Adrenal gland (tissue), 12 donors: Measurements from ENCODE around the gene CENPV. TPM values are rescaled to one million over a fixed set of nuclear protein-coding genes. Genes with fewer than 3 reads are reported as not detected.

Experiments used
- DNase-seq, 7 donors: peaks; one replicate each; pipeline ENCODE4 v3.0.0-alpha.2; 2019 to 2020
- H3K27ac ChIP-seq, 5 donors: fragments of 200-600 bp; sonication (generic) in 4 of 5; 1 replicate in 3 of 5; 2 replicates in 2 of 5; pipeline versions ENCODE4 v1.5.1 to v1.8.0; 2016 to 2020; ENCODE audit warnings: mild to moderate bottlenecking in 1 of 5
- H3K27me3 ChIP-seq: fragments of 200-600 bp; 2 replicates; pipeline ENCODE4 v1.8.0; 2021
- H3K36me3 ChIP-seq, 2 donors: fragments of 200-600 bp; replicated peaks in 1 of 2; 1 replicate in 1 of 2; 2 replicates in 1 of 2; pipeline versions ENCODE4 v1.5.1 to v1.8.0; 2018 to 2022
- H3K4me1 ChIP-seq, 2 donors: fragments of 200-600 bp; replicated peaks in 1 of 2; 1 replicate in 1 of 2; 2 replicates in 1 of 2; pipeline versions ENCODE4 v1.5.1 to v1.8.0; 2018 to 2021
- H3K4me3 ChIP-seq, 4 donors: fragments of 200-600 bp; sonication (generic) in 3 of 4; one replicate each; pipeline ENCODE4 v1.5.1; 2016 to 2018
- H3K9me3 ChIP-seq, 3 donors: fragments of 200-600 bp; sonication (generic) in 1 of 3; replicated peaks in 1 of 3; 1 replicate in 2 of 3; 2 replicates in 1 of 3; pipeline versions ENCODE4 v1.5.1 to v1.8.0; 2016 to 2021
- POLR2A ChIP-seq, 2 donors: fragments of 450-650 bp; IDR thresholded peaks; one replicate each; pipeline ENCODE4 v1.6.1; 2017; ENCODE audit warnings: antibody characterized with exemption in 2 of 2, mild to moderate bottlenecking in 2 of 2, moderate library complexity in 1 of 2
- WGBS, 4 donors: extraction: QIAGEN DNeasy Blood & Tissue Kit in 2 of 4; methylation state at CpG; one replicate each; pipeline versions ENCODE4 v1.1.5 to v1.1.7; 2013 to 2017; 5-methylcytosine and 5-hydroxymethylcytosine counted together
- intact Hi-C, 2 donors: fragments of 100-400 bp; cut with DNase I; formaldehyde crosslinking; loops; one replicate each; pipeline versions ENCODE4 v1.14.1 to v1.15.0; 2022 to 2023
- polyA plus RNA-seq, 3 donors: library from polyadenylated mRNA; stranded (reverse); fragments of 200-250 nt in 2 of 3; fragments of 350-450 nt in 1 of 3; fragmentation: Illumina TruSeq in 1 of 3; extraction: RNeasy Lipid Tissue Mini Kit (QIAGEN cat#74804) in 1 of 3; gene quantifications; one replicate each; pipeline ENCODE4 v1.2.3, GENCODE V29; 2013 to 2014
- total RNA-seq, 9 donors: library from RNA; depleted of rRNA in 4 of 9; stranded (reverse); fragments of >200 nt in 4 of 9; fragments of 120-200 nt in 1 of 9; fragmentation: NEBNext Ultra II Directional in 1 of 9; extraction: Animal tissue kit (Norgen Biotek cat#: 25700) in 1 of 9; gene quantifications; one replicate each; pipeline versions ENCODE4 v1.1.0 to v1.2.4, GENCODE V29; 2013 to 2023
- TF ChIP-seq, protein P1 (sequence below), 6 experiments: fragments of 450-650 bp in 4 of 6; fragments of 200-600 bp in 2 of 6; sonication (generic) in 1 of 6; IDR thresholded peaks; 1 replicate in 5 of 6; 2 replicates in 1 of 6; pipeline versions ENCODE4 v1.5.1 to v1.8.0; 2016 to 2021; ENCODE audit warnings: antibody characterized with exemption in 6 of 6, mild to moderate bottlenecking in 2 of 6, moderate library complexity in 1 of 6
- donor health status: healthy with polysubstance abuse.
- donor health status: Bipolar disorder and iron deficiency.
- donor health status: DM: yes; HTN: yes; CAD: no.
- donor health status: DM: no; HTN: no; CAD: no.
- donor health status: DM: no; HTN: no; CAD: no.
- donor health status: DM: yes; HTN: yes; CAD: no.

Gene CENPV
- total and polyA plus RNA-seq, 12 donors: 19.9 to 37.9 (median 28.6) TPM

DNA sequence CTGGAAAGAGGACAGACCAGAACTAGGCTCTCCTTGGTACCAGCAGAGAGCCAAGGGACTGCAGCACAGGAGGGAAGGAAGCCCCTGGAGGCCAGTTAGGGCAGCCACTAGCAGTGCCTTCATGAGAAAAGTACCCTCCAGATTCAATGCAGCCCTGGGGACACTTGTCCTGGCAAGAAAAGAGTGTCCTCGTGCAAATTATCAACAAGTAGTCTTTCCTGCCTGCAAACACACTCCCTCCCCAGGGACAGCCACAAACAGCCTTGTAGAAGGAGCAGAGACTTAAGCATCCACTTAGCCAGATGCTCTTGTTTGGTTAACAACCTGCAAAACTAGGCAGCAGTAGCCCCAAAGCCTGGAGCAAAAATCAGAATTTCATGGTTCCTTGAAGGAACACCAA, 24.3 kb downstream of the CENPV start:
- Histone ChIP-seq H3K9me3 (no peaks in the 10 kb centered on the region), H3K36me3 (peaks cover 0 to 16% of the 10 kb centered on the region in 2 donors), H3K4me3 (no peak overlapping the region), H3K27me3 (no peaks in the 10 kb centered on the region), H3K27ac (no peak overlapping the region), H3K4me1 (peaks cover 0 to 5% of the 10 kb centered on the region in 2 donors)
- WGBS, 4 donors: 0 to 41% (median 31%) methylated on average over 1 of the region's 1 CpG
- no peak for DNase-seq
- intact Hi-C loops: no loop called here
- TF ChIP-seq POLR2A (IDR thresholded peaks at IDR 0.05): no peak
- TF ChIP-seq, protein P1, sequence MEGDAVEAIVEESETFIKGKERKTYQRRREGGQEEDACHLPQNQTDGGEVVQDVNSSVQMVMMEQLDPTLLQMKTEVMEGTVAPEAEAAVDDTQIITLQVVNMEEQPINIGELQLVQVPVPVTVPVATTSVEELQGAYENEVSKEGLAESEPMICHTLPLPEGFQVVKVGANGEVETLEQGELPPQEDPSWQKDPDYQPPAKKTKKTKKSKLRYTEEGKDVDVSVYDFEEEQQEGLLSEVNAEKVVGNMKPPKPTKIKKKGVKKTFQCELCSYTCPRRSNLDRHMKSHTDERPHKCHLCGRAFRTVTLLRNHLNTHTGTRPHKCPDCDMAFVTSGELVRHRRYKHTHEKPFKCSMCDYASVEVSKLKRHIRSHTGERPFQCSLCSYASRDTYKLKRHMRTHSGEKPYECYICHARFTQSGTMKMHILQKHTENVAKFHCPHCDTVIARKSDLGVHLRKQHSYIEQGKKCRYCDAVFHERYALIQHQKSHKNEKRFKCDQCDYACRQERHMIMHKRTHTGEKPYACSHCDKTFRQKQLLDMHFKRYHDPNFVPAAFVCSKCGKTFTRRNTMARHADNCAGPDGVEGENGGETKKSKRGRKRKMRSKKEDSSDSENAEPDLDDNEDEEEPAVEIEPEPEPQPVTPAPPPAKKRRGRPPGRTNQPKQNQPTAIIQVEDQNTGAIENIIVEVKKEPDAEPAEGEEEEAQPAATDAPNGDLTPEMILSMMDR (IDR thresholded peaks at IDR 0.05): no peak

DNA sequence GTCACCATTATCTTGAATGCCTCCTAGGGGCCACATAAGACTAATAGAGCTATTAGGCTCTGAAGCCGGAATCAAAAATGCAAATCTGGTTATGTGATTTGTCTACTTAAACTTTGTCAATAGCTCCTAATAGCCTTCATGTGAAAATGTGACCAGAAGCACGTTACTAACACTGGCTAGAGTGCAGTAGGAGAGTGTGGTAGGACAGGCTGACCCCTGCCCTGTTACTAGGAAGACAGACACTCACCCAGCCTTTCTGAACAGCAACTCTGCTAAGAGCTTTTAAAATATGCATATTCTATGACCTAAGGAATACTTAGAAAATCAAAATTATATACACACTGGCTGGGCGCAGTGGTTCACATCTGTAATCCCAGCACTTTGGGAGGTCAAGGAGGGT, 26.3 kb downstream of the CENPV start:
- no peak overlapping the region for H3K4me3 ChIP-seq
- H3K9me3 ChIP-seq: no peaks in the 10 kb centered on the region
- no peak for DNase-seq
- H3K36me3 ChIP-seq: peaks cover 0 to 16% of the 10 kb centered on the region in 2 donors
- WGBS, 4 donors: 94 to 98% (median 96%) methylated on average over 3 of the region's 3 CpGs
- H3K27ac ChIP-seq: no peak overlapping the region
- H3K4me1 ChIP-seq: peaks cover 0 to 5% of the 10 kb centered on the region in 2 donors
- no peaks in the 10 kb centered on the region for H3K27me3 ChIP-seq
- TF ChIP-seq, protein P1 (IDR thresholded peaks at IDR 0.05): no peak
- TF ChIP-seq POLR2A (IDR thresholded peaks at IDR 0.05): no peak
- intact Hi-C loops: no loop called here

DNA sequence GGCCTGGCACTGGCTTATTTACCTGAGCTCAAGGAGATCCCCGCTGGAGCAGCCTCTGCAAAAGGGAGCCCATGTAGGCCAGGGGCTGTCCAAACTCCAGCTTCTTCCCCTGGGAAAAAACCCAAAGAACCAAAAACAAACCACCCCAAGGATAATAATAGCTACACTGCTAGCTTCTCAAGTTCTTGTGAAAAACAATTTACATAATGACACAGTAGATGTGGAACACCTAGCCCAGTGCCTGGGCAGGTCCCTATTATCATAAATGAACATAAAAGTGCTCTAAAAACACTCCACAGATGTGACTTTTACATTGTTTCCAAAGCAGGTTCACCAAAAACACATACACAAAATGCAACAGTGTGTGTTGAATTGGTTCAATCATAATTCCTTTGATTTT, 27.3 kb downstream of the CENPV start:
- WGBS, 4 donors: 83 to 100% (median 94%) methylated on average over 1 of the region's 1 CpG
- peaks cover 0 to 16% of the 10 kb centered on the region in 2 donors for H3K36me3 ChIP-seq

DNA sequence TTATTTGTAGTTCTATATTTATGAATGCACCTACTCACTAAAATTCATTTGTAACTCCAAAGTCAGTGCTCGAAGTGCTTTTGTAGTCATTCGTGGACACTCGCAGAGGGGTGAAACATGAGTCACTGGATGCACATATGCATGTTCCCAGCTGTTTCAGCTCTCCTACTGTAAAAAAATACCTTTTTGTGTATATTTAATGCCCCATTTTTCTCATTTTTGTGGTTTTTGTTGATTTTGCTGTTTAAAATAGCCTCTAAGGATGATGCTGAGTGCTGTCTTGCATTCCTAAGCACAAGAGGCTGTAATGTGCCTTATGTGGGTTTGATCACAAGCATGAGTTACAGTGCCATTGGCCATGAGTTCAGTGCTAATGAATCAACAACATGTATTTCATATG, 30.6 kb downstream of the CENPV start:
- H3K4me1 ChIP-seq: no peaks in the 10 kb centered on the region
- H3K36me3 ChIP-seq: peaks cover 0 to 16% of the 10 kb centered on the region in 2 donors
- TF ChIP-seq, protein P1 (IDR thresholded peaks at IDR 0.05): no peak
- TF ChIP-seq POLR2A (IDR thresholded peaks at IDR 0.05): no peak
- H3K4me3 ChIP-seq: no peak overlapping the region
- DNase-seq: no peak
- no peak overlapping the region for H3K27ac ChIP-seq
- 94 to 100% (median 98%) methylated on average over 3 of the region's 3 CpGs for WGBS, 4 donors
- intact Hi-C loops: no loop called here
- H3K27me3 ChIP-seq: no peaks in the 10 kb centered on the region
- H3K9me3 ChIP-seq: no peaks in the 10 kb centered on the region

More for the DNA sequence above, 27.3 kb downstream of the CENPV start:
- DNase-seq: no peak
- intact Hi-C loops: no loop called here
- H3K9me3 ChIP-seq: no peaks in the 10 kb centered on the region
- TF ChIP-seq POLR2A (IDR thresholded peaks at IDR 0.05): no peak
- TF ChIP-seq, protein P1 (IDR thresholded peaks at IDR 0.05): no peak
- no peaks in the 10 kb centered on the region for H3K27me3 ChIP-seq
- no peak overlapping the region for H3K4me3 ChIP-seq
- peaks cover 0 to 5% of the 10 kb centered on the region in 2 donors for H3K4me1 ChIP-seq
- H3K27ac ChIP-seq: no peak overlapping the region
